Loucy (cell line): ENCODE measurements around the gene SDR9C7.

ENCODE experiments used
- H2AFZ ChIP-seq: fragments of 200-600 bp; sonication (generic); 2 replicates; pipeline ENCODE4 v1.6.0; 2016; ENCODE audit warnings: antibody characterized with exemption, mild to moderate bottlenecking, low read length, moderate library complexity
- H3F3A ChIP-seq: fragments of 200-600 bp; 2 replicates; pipeline ENCODE4 v1.6.0; 2016; ENCODE audit warnings: antibody characterized with exemption, low read depth, mild to moderate bottlenecking
- H3K27me3 ChIP-seq: fragments of 200-600 bp; sonication (generic); 2 replicates; pipeline ENCODE4 v1.6.1; 2014; ENCODE audit warnings: low read length, mild to moderate bottlenecking; ENCODE audit not compliant: insufficient read depth, poor library complexity, severe bottlenecking
- H3K36me3 ChIP-seq: fragments of 200-600 bp; sonication (generic); 2 replicates; pipeline ENCODE4 v1.6.1; 2016; ENCODE audit warnings: low read length; ENCODE audit not compliant: insufficient read depth
- H3K4me1 ChIP-seq: fragments of 200-600 bp; sonication (generic); 2 replicates; pipeline ENCODE4 v1.5.1; 2014; ENCODE audit warnings: low read length, mild to moderate bottlenecking; ENCODE audit not compliant: insufficient read depth, poor library complexity, severe bottlenecking
- H3K4me2 ChIP-seq: fragments of 200-600 bp; sonication (generic); 2 replicates; pipeline ENCODE4 v1.6.0; 2014; ENCODE audit warnings: antibody characterized with exemption, low read length, low read depth, mild to moderate bottlenecking; ENCODE audit not compliant: poor library complexity, severe bottlenecking
- H3K4me3 ChIP-seq: fragments of 200-600 bp; sonication (generic); 2 replicates; pipeline ENCODE4 v1.5.1; 2014; ENCODE audit warnings: low read length, mild to moderate bottlenecking, mixed read lengths; ENCODE audit not compliant: poor library complexity, severe bottlenecking
- H3K79me2 ChIP-seq: fragments of 200-600 bp; sonication (generic); 2 replicates; pipeline ENCODE4 v1.6.1; 2014; ENCODE audit warnings: low read length; ENCODE audit not compliant: insufficient read depth
- H3K9ac ChIP-seq: fragments of 200-600 bp; sonication (generic); 2 replicates; pipeline ENCODE4 v1.6.0; 2014; ENCODE audit warnings: mild to moderate bottlenecking, low read depth, low read length, moderate library complexity; ENCODE audit not compliant: poor library complexity, severe bottlenecking
- H3K9me2 ChIP-seq: fragments of 200-600 bp; sonication (generic); replicated peaks from 2 replicates; pipeline ENCODE4 v1.6.1; 2016; ENCODE audit warnings: low read depth, low read length, mixed read lengths
- H3K9me3 ChIP-seq: fragments of 200-600 bp; sonication (generic); 2 replicates; pipeline ENCODE4 v1.6.1; 2014; ENCODE audit warnings: mild to moderate bottlenecking, antibody characterized with exemption, low read length, low read depth; ENCODE audit not compliant: insufficient read depth
- H4K20me1 ChIP-seq: fragments of 200-600 bp; sonication (generic); 2 replicates; pipeline ENCODE4 v1.6.0; 2014; ENCODE audit warnings: antibody characterized with exemption, low read length, mild to moderate bottlenecking; ENCODE audit not compliant: insufficient read depth, poor library complexity, severe bottlenecking
- CTCF ChIP-seq: fragments of 200-600 bp; sonication (generic); conservative IDR thresholded peaks from 2 replicates; pipeline ENCODE4 v1.5.1; 2014; ENCODE audit warnings: mild to moderate bottlenecking, antibody characterized with exemption, low read length
- EZH2phosphoT487 ChIP-seq: fragments of 200-600 bp; IDR thresholded peaks from 2 replicates; pipeline ENCODE4 v1.6.1; 2018; ENCODE audit warnings: antibody characterized with exemption, mild to moderate bottlenecking, moderate library complexity, borderline replicate concordance

The SDR9C7 gene

DNA sequence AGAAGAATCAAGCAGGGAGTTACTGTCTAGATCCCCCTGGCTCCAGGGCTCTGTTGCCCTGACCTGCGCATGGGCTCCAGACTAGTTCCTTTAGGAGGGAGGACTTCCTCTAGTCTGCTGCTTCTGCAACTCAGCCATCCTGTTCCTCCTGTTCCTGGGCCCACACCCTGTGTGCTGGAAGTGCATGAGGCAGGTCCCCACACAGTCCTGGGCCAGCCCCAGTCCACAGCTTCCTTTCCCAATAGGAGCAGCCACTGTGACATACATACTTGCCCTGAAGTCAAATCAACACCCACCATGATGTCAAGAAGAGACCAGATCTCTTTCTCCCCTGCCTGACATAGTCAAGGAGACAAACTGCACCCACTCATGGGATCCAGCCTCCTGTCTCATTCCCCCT, 1.3 kb downstream of the SDR9C7 start:
- no peaks in the 10 kb centered on the region for H3K9me3 ChIP-seq
- H3K27me3 ChIP-seq = no peaks in the 10 kb centered on the region
- H3K4me2 ChIP-seq = no peak overlapping the region
- H3K9ac ChIP-seq = peak overlapping the region; percentile 87
- H2AFZ ChIP-seq = peak overlapping the region; percentile 66; the same call in 1 of the 2 replicates
- no peaks in the 10 kb centered on the region for H3F3A ChIP-seq
- H3K79me2 ChIP-seq = no peaks in the 10 kb centered on the region
- H3K4me1 ChIP-seq = peaks cover 17% of the 10 kb centered on the region
- no peaks in the 10 kb centered on the region for H3K9me2 ChIP-seq
- H3K36me3 ChIP-seq = no peaks in the 10 kb centered on the region
- no peak for TF ChIP-seq CTCF
- TF ChIP-seq EZH2phosphoT487 = no peak
- no peak overlapping the region for H3K4me3 ChIP-seq
- no peaks in the 10 kb centered on the region for H4K20me1 ChIP-seq

DNA sequence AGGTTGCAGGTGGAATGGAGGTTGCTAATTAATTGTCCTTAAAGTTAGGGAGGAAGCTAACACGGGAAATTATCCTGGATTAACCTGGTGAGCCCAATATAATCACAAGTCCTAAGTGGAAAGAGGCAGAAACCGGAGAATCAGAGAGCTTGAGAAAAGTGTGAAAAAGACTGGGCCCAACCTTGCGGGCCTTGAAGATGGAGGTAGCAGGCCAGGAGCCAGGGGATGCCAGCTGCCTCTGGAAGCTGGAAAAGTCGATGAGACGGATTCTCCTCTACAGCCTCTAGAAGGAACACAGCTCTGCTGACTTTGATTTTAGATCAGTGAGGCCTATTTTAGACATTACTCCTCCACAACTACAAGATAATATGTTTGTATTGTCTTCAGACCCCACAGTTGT, 2.1 kb downstream of the SDR9C7 start:
- H3K9me3 ChIP-seq = no peaks in the 10 kb centered on the region
- H3K4me2 ChIP-seq = peak overlapping the region; percentile 94

GRCh38 chr12:56931474-56931978, 2.7 kb downstream of the SDR9C7 start:
- H3K4me2 ChIP-seq = peak overlapping the region; percentile 94
- H3K27me3 ChIP-seq = no peaks in the 10 kb centered on the region
- H3K36me3 ChIP-seq = no peaks in the 10 kb centered on the region
- H3K4me1 ChIP-seq = peaks cover 17% of the 10 kb centered on the region
- no peak for TF ChIP-seq CTCF
- no peaks in the 10 kb centered on the region for H3K9me2 ChIP-seq
- H4K20me1 ChIP-seq = no peaks in the 10 kb centered on the region
- H2AFZ ChIP-seq = peak overlapping the region; percentile 72
- no peaks in the 10 kb centered on the region for H3K79me2 ChIP-seq
- H3K9me3 ChIP-seq = no peaks in the 10 kb centered on the region
- H3K9ac ChIP-seq = peak overlapping the region; percentile 87
- no peaks in the 10 kb centered on the region for H3F3A ChIP-seq
- H3K4me3 ChIP-seq = peak overlapping the region; percentile 67

More for the DNA sequence above, 2.1 kb downstream of the SDR9C7 start:
- Histone ChIP-seq H3K79me2 (no peaks in the 10 kb centered on the region), H3K9ac (peak overlapping the region; percentile 87), H3K4me3 (peak overlapping the region; percentile 67), H3K36me3 (no peaks in the 10 kb centered on the region), H4K20me1 (no peaks in the 10 kb centered on the region), H3K27me3 (no peaks in the 10 kb centered on the region), H3K9me2 (no peaks in the 10 kb centered on the region), H3K4me1 (peaks cover 17% of the 10 kb centered on the region), H3F3A (no peaks in the 10 kb centered on the region), H2AFZ (peak overlapping the region; percentile 66; the same call in 1 of the 2 replicates)
- TF ChIP-seq CTCF (no peak), EZH2phosphoT487 (no peak)
